HL-60 (cell line): Measurements from ENCODE around the gene TBC1D24.
"Not testable (repeated sequence)": the region's sequence is repeated elsewhere in the genome, so short reads cannot be mapped to it uniquely, and the experiment has no call there.

ENCODE experiments used
- DNase-seq, 2 experiments: peaks; one replicate each; pipeline ENCODE4 v3.0.0-alpha.2; 2010 to 2020; ENCODE audit warnings: low read depth in 1 of 2, low spot score in 1 of 2
- H3K27ac ChIP-seq: fragments of 250-450 bp; sonication (Bioruptor Pico); replicated peaks from 2 replicates; pipeline ENCODE4 v1.5.1; 2020; ENCODE audit warnings: mild to moderate bottlenecking, moderate library complexity
- H3K27me3 ChIP-seq: fragments of 250-450 bp; sonication (Bioruptor Pico); 2 replicates; pipeline ENCODE4 v1.5.1; 2021; ENCODE audit warnings: mild to moderate bottlenecking, moderate library complexity; ENCODE audit not compliant: insufficient read depth, poor library complexity, severe bottlenecking
- H3K4me3 ChIP-seq: replicated peaks from 2 replicates; pipeline ENCODE4 v1.5.1; 2011; ENCODE audit warnings: mild to moderate bottlenecking, control low read depth, low read length; ENCODE audit not compliant: insufficient read depth
- CTCF ChIP-seq: IDR thresholded peaks from one replicate; pipeline ENCODE4 v1.5.1; 2011; ENCODE audit warnings: low read length, control low read depth, inconsistent platforms; ENCODE audit not compliant: insufficient read depth
- GABPA ChIP-seq: IDR thresholded peaks from 2 replicates; pipeline ENCODE4 v1.6.1; 2012; ENCODE audit warnings: low read depth
- POLR2AphosphoS5 ChIP-seq: IDR thresholded peaks from 2 replicates; pipeline ENCODE4 v1.6.1; 2012; ENCODE audit warnings: low read depth
- REST ChIP-seq: IDR thresholded peaks from 2 replicates; pipeline ENCODE4 v1.6.1; 2012; ENCODE audit warnings: low read depth; ENCODE audit not compliant: insufficient replicate concordance
- SPI1 ChIP-seq: IDR thresholded peaks from 2 replicates; pipeline ENCODE4 v1.6.1; 2012; ENCODE audit warnings: low read depth, mild to moderate bottlenecking, borderline replicate concordance

The TBC1D24 gene

GRCh38 chr16:2530629-2531318, 55.8 kb downstream of the TBC1D24 start:
- H3K27ac ChIP-seq: no peak overlapping the region
- H3K4me3 ChIP-seq: no peak overlapping the region
- TF ChIP-seq SPI1 (no peak), CTCF (no peak), POLR2AphosphoS5 (no peak), GABPA (no peak), REST (no peak)

GRCh38 chr16:2531371-2531695, 56.4 kb downstream of the TBC1D24 start, which contains the start of gene CEMP1:
Gene CEMP1, minus strand, starts transcription at chr16:2531408. Its CDS starts 335 bp downstream, at chr16:2531073.
- DNase-seq: no peak
- Histone ChIP-seq H3K27ac (peak within 1 kb of the TSS; percentile 79), H3K4me3 (peak within 1 kb of the TSS; percentile 48), H3K27me3 (no peaks in the 10 kb centered on the region)
- no peak for TF ChIP-seq POLR2AphosphoS5
- no peak for TF ChIP-seq REST
- TF ChIP-seq SPI1: no peak
- no peak for TF ChIP-seq GABPA
- no peak for TF ChIP-seq CTCF

More at GRCh38 chr16:2530629-2531318, 55.8 kb downstream of the TBC1D24 start:
- DNase-seq: no peak
- no peaks in the 10 kb centered on the region for H3K27me3 ChIP-seq

- TF ChIP-seq GABPA: no peak
- TF ChIP-seq POLR2AphosphoS5: peak; percentile 70
- peak; percentile 95 to 97 for DNase-seq
- Histone ChIP-seq H3K4me3 (peak overlapping the region; percentile 48), H3K27me3 (no peaks in the 10 kb centered on the region), H3K27ac (peak overlapping the region; percentile 79)
These were observed 57.0 kb downstream of the TBC1D24 start for GRCh38 chr16:2531696-2532493.

GRCh38 chr16:2532494-2533141, 57.7 kb downstream of the TBC1D24 start:
- peak in 1 of 2 experiments; percentile 69 for DNase-seq
- peak overlapping the region; percentile 46 for H3K4me3 ChIP-seq
- peak overlapping the region; percentile 79 for H3K27ac ChIP-seq
- TF ChIP-seq POLR2AphosphoS5 (peak; percentile 72; the same call in 1 of the 2 replicates), SPI1 (no peak)
- H3K27me3 ChIP-seq: no peaks in the 10 kb centered on the region

GRCh38 chr16:2533142-2533755, 58.3 kb downstream of the TBC1D24 start:
- not testable (repeated sequence) for H3K27me3 ChIP-seq, DNase-seq, H3K4me3 ChIP-seq
- H3K27ac ChIP-seq: peak overlapping the region; percentile 79
